NCI-H2196 (cell line): Measurements from ENCODE around the gene FDXR.
"Not testable (repeated sequence)": the region's sequence is repeated elsewhere in the genome, so short reads cannot be mapped to it uniquely, and the experiment has no call there.

Experiments
- DNase-seq: peaks from one replicate; lab custom pipeline; 2025; ENCODE audit not compliant: unreplicated experiment; lab: John Stamatoyannopoulos, UW

The FDXR gene, protein sequence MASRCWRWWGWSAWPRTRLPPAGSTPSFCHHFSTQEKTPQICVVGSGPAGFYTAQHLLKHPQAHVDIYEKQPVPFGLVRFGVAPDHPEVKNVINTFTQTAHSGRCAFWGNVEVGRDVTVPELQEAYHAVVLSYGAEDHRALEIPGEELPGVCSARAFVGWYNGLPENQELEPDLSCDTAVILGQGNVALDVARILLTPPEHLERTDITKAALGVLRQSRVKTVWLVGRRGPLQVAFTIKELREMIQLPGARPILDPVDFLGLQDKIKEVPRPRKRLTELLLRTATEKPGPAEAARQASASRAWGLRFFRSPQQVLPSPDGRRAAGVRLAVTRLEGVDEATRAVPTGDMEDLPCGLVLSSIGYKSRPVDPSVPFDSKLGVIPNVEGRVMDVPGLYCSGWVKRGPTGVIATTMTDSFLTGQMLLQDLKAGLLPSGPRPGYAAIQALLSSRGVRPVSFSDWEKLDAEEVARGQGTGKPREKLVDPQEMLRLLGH

DNA sequence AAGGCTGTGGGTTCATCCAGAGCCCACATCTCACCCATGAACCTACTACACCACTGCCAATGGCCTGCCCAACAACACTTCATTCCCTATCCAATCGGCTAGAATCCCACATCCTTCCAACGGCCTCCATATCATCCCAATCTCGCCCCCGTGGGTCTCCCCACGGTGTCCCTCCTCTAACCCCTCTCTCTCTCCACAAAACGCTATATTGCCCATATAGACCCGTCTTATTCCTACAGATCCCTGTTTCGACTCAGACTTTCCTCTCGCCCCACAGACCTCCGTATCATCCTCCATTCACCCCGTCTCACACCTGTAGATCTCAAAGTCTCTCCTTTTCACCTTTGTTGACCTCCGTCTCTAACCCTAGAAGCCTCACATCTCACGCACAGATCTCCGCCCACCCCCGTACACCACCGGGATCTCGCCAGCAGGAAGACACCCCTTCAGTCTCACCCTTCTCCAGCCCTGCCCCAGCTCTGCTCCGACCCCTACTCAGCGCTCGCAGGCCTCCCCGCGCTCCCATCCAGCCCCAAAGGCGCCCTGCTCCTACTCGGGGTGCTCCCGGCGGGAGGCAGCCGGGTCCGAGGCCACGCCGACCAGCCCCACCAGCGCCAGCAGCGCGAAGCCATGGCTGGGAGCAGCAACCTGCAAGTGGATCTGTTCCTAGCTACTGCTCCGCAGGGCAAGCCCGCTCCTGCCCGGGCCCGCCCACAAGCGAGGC, at the start of gene FDXR:
Gene FDXR (minus strand): TSS at position 682 of the 724 bp plus-strand sequence. CDS start 50 bp downstream, at position 632.
- no peak for DNase-seq

DNA sequence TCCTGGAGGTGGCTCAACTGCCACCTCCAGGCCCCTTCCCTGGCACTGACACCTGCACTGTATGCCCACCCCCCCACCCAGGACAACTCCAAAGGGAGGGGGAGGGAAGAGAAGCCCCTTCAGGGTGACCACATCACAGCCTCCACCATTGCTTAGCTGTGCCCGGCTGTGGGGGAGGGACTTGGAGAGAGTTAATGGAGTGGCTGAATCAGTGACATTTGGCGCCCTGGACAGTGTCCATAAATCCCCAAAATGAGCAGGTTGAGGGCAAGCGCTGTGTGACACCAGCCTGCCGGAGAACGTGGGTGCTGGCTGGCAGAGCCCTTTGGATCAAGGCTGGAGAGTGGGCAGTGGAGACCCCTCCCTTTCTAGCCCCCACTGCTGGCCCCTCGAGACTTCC, 49.4 kb upstream of the FDXR start:
- no peak for DNase-seq

DNA sequence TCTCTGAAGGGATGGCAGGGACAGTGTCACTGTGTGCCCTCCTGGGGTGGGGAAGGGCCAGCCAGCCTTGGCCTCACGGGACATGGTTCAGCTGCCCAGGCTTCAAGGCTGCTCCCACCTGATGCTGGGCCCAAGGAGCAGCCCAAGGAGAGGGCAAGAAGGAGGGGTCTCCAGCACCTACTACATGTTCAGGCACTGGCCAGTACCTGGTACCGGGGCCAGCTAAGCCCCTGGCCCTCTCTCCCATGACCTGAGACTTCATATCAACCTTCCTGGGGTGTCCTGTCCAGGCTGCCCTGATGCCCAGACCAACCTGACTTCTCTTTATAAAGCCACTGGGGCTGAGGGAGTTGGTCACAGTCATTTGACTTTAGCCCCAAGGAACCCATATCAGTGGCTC, 49.0 kb upstream of the FDXR start:
- no peak for DNase-seq

DNA sequence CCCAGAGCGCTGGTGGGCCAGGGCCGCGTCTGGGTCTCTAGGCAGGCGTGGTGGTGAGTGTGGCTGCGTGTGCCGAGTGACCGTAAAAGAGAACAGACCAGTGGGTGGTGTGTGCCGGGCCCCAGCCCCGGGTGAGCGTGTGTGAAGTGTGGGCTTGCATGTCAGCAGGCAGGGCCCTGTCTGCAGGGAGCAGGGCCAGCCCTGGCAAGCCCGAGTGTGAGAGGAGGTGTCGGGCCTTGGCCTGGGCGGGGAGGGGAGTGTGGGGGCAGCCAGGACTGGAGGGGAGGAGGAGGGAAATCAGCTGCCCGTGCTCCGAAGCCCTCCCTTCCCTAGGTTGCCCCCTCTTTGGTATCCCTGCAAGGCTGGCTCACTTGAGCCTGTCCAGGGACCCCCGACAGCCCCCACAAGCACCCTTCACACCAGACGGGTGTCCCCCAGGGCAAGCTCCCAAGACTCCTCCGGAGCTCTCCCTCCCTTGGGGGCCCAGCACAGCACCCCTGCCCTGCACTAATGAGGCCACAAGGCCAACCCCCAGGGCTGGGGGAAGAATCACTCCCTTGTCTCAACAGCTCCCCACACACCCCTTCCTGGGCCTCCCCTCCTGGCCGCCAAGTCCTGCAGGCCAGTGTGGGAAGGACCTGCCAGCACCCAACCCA, 48.4 kb upstream of the FDXR start:
- DNase-seq: no peak

DNA sequence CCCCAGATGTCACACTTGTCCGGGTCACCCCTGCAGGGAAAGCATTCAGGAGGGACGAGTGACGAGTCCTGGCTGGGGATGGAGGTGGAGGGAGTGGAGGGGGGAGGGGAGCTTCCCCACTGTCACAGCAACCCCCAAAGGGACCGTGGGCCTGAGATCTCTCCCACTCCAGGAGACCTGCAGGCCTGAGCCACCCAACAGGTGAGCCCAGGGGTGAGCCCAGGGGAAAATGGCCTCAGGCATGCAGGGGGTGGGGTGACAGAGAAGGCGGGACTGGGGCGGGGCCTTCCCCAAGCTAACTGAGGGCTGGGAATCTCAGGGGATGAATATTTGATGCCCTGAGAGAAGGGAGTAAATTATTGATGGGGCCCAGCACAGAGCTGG, 47.8 kb upstream of the FDXR start:
- no peak for DNase-seq

DNA sequence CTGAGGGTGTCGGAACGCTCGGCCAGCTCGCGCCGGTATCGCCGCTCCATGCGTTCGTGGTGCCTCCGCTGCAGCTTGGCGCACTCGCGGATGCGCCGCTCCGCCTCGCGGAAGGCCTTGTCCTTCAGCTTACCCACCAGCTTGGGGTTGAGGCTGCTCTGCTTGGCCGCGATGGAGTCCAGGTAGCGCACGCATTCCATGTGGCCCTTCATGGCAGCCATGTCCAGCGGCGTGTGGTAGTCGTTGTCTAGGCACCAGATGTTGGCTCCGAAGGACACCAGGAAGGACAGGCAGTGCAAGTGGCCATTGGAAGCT, 47.5 kb upstream of the FDXR start:
- DNase-seq: no peak

DNA sequence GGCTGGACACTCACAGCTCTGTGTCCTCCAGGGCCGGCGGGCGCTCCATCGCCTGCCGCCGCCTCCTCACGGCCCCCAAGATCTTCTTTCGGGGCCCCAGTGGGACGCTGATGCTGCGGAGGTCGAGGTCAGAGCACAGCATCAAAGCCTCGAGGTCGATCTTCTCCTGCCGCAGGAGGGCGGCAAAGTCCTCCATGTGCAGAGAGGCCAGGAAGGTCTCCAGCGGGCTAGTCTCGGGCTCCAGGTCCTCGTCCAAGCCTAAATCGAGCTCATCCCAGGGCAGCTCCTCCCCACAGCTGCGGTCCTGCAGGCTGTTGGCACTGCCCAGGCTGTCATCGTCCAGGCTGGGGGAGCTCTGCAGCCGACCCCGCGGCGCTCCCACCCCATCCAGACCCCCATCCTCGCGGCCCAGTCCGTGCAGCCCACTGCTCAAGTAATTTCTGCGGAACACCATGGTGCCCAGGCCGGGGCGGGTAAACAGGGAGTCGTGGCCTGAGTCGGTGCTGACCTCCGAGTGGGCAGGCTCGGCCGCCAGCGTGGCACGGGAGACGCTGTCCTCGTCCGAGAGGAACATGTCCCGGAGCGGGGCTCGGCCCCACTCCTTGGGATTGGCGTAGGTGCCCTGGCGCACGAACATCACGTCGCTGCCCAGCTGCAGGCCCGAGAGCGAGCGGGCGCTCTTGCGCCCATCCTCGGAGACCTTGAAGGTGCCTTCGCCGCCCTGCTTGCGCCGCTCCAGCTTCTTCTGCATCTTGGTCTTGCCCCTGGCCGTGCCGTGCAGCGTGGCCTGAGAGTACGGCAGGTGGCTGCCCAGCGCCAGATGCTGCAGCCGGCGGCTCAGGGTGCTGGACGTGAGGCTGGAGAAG, 46.9 kb upstream of the FDXR start:
- DNase-seq: no peak

DNA sequence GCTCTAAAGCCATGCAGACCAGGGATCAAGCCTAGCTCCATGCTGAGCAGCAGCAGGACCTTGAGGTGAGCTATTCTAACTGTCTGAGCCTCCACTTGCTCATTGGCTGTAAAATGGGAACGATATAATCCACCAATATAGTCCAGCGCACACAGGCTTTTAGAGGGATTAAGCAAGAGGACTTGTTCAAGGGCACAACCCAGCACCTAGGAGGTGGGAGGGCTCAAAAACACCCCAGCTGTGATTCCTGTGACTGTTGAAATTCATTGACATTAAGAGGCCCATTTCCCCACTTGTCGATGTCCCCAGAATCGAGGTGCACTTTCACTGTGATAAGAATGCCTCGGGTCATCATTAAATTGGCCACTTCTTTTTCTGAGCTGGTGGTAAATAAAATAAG, 46.1 kb upstream of the FDXR start:
- DNase-seq: no peak

DNA sequence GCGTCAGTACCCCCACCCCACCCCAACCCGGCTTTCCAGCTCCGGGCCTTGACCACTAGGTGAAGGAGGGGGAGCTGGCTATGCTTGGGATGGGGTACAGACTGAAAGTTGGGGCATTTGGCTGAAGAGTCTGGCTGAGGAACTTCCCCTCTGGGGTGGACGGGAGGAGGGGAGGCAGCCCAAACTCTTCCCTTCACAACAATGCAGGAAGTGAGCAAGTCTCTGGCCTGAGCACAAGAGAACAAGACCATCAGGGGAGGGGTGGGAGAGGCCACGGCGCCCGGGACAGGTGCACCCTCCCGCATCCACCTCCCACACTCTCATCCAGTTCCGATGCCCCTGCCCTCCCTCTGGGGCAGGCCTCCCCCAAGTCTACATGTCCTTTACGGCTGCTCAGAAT, 44.6 kb upstream of the FDXR start:
- no peak for DNase-seq

DNA sequence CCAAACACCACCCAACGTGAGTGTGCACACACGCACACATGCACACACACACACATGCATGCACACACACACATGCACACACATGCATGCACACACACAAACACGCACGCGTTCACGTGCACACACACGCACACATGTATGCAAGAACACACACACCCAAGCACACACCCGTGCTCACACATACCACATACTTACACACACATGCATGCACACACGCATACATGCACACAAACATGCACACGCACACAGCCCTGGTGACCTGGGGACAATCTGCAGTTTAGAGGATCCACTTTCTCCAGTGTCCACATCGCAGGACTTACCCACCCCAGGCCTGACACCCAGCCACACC, 44.0 kb upstream of the FDXR start:
- no peak for DNase-seq

DNA sequence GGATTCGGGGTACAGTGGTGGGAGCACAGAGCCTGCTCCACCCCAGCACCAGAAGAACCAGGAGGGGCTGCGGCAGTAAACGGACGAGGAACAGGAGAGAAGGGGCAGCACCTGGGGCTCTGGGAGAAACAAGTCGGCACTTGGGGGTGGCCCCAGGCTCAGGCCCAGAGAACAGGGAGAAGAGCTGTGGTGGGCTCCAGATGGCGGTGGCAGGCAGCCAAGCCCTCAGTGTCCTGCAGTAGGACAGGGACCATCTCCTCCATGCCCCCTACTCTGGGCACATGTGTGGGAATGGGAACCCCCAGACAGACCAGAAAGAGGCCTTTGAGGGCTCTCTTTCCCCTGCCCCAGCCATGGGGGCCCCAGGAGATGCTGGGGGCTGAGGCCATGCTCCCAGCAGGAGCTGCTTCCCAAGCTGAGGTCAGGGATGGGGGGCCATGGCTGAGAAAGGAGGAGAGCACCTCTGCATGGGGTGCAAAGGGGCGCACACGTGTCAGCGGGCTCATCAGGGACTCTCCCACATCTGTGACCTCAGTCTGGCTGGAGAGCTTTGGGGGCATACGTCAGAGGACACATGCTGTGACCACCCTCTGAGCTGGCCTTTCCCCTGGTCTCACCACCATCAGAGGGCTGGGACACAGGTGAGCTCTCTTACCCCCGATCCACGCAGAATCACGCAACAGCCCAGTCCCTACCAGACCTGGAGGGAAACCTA, 43.5 kb upstream of the FDXR start:
- DNase-seq: no peak

DNA sequence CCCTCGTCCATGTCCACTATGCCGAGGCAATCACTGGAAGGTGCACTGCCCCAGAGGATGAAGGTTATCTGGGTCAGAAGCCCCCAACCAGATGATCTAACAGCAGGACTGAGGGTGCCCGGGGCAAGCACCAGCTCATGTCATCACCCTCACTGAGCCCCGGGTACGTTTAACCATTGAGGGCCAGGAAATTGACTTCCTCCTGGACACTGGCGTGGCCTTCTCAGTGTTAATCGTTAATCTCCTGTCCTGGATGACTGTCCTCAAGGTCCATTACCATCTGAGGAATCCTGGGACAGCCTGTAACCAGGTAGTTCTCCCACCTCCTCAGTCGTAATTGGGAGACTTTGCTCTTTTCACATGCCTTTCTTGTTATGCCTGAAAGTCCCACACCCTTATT, 38.6 kb upstream of the FDXR start:
- not testable (repeated sequence) for DNase-seq

DNA sequence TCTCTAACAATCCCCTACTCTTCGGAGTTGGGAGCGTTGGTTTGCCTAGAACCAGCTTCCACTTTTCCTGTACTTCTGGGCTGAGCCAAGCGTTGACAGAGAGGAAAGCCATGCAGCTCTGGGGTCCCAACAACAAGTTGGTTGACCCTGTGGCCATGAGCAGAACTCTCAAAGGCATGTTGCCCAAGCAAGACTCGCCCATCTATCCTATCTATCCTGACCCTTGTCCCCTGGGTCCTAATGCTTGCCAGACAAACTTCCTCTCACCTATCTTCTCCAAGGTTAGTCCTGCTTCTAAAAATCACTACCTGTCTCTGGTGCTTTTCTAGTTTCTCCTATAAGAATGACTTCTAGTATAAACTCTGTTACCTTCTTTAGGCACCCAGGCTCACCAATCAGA, 36.3 kb upstream of the FDXR start:
- DNase-seq: not testable (repeated sequence)

DNA sequence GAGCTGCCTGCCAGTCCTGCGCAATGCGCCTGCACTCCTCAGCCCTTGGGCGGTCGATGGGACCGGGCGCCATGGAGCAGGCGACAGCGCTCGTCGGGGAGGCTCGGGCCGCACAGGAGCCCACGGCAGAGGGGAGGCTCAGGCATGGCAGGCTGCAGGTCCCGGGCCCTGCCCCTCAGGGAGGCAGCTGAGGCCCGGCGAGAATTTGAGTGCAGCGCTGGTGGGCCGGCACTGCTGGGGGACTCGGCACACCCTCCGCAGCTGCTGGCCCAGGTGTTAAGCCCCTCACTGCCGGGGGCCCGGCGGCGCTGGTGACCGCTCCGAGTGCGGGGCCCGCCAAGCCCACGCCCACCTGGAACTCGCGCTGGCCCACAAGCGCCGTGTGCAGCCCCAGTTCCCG, 34.2 kb upstream of the FDXR start:
- no peak for DNase-seq

DNA sequence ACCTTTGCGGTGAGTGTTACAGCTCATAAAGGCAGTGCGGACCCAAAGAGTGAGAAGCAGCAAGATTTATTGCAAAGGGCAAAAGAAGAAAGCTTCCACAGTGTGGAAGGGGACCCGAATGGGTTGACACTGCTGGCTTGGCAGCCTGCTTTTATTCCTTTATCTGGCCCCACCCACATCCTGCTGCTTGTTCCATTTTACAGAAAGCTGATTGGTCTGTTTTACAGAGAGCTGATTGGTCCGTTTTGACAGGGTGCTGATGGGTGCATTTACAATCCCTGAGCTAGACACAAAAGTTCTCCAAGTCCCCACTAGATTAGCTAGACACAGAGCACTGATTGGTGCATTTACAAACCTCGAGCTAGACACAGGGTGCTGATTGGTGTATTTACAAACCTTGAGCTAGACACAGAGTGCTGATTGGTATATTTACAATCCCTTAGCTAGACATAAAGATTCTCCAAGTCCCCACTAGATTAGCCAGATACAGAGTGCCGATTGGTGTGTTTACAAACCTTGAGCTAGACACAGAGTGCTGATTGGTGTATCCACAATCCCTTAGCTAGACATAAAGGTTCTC, 33.5 kb upstream of the FDXR start:
- DNase-seq: not testable (repeated sequence)

DNA sequence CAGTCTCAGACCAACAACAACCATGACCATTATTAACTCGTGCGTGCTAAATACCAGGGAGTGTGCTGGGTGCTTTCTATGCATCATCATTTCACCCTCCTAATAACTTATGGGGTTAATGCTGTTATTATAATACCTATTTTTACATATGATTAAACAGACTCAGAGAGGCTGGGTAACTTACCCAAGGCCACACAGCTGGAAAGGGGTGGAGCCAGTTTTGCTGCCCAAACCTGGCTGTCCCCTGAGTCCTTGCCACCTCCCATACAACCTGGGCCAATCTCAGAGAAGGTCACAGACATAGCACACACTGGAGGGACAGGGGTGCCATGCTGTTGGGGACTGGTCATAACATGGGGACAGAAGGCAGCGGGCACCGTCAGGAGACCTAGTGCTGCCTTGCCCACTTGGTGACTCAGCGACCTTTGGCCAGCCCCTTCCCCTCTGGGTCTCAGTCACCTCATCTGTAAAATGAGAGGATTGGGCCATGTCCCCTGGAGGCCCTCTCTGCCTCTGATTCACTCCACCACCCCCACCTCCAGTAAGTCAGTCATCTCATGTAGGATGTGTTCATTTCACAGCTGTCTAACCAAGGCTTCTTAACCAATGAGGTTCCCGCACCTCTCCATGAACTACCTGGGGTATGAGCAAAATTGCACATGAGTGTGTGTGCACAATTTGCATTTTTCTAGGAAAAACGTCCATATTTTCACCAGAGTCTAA, 32.1 kb upstream of the FDXR start:
- no peak for DNase-seq

DNA sequence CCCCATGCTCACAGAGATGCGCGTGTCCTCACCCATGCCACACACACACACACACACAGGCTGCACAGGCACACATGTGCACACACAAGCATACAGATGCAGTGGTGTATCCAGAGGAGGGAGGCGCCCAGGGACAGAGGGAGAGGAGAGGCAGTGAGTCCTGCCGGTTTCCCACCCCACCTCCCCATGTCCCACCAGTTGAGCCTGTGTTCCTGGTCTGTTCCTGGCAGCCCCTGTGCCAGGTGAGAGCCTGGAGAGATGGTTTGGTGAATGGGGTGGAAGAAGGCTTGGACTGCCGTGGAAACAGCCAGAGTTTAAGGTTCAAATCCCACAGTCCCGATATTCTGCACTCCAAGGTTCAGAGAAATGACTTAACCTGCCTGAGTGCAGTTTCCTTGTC, 30.9 kb upstream of the FDXR start:
- no peak for DNase-seq

DNA sequence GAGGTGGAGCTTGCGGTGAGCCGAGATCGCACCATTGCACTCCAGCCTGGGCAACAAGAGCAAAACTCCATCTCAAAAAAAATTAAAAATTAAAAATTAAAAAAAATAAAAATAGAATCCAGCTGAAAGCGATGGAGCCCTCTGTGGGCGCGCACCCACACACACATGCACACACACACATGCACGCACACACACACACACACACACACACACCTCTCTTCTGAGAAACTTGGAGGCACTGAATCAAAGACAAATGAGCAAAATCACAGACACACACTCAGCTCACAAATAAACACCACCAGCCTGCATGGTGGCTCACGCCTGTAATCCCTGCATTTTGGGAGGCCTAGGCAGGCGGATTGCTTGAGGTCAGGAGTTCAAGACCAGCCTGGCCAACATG, 30.2 kb upstream of the FDXR start:
- no peak for DNase-seq

DNA sequence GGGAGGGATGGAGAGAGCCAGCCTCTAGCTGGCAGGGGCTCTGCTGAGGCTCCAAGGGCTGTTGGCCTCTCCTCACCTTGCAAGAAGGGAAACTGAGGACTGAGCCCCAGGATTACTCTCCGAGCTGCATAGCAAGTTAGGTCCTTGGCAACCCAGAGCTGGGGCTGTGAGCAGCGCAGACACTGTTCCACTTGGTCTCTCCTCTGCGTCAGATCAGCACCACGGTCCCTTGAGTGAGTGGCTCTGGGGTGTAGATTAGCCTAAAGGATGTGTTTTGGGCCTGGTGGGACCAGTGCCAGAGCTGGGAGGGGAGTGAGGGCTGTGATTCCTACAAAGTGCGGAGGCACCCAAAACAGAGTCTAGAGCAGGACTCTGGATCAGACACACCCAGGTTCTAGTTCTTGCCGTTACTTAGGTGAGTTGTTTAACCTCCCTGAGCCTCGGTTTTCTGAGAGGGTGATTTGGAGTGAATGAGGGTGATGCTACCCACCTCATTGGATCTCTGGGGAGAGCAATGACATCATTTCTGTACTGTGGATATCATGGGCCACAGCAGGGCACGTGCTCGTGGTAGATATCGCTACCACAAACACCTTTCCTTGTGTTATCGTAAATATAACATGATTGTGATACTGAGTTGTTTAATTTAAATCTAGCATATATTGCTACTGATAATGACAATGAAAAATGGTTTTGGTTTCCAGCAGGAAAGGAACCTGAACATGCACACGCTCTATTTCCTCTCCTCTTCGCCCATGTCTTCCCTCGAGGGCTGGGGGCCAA, 28.8 kb upstream of the FDXR start:
- DNase-seq: no peak
